GM13976 (cell line): ENCODE measurements around the gene BACH2.

Experiments used
- DNase-seq: peaks from one replicate; pipeline ENCODE4 v3.0.0; 2012; ENCODE audit warnings: low spot score
- CTCF ChIP-seq: IDR thresholded peaks from 2 replicates; pipeline ENCODE4 v1.5.1; 2012; ENCODE audit warnings: borderline replicate concordance, mild to moderate bottlenecking; ENCODE audit not compliant: insufficient read depth; ENCODE audit errors: extremely low read depth, missing control alignments, control extremely low read depth
- in situ Hi-C: fragments of 300-500 bp; cut with MboI; formaldehyde crosslinking; loops from one replicate; pipeline ENCODE4 v1.12.0; 2022; ENCODE audit warnings: low sequenced_read_pairs, mixed read lengths, inconsistent platforms; ENCODE audit not compliant: unreplicated experiment

BACH2 gene

GRCh38 chr6:90146921-90147649 lies 149.6 kb downstream of the BACH2 start:
- no peak for DNase-seq
- in situ Hi-C loops, result no loop called here
- no peak for TF ChIP-seq CTCF

- in situ Hi-C loops, result no loop called here
- TF ChIP-seq CTCF, result no peak
- no peak for DNase-seq
Observed at GRCh38 chr6:90146024-90146423, 150.6 kb downstream of the BACH2 start.

- in situ Hi-C loops, result no loop called here
- no peak for TF ChIP-seq CTCF
- DNase-seq, result no peak
Observed at GRCh38 chr6:90144928-90145555, 151.6 kb downstream of the BACH2 start.

GRCh38 chr6:90144396-90144795 lies 152.2 kb downstream of the BACH2 start:
- DNase-seq, result peak; percentile 12
- in situ Hi-C loops, result no loop called here
- TF ChIP-seq CTCF, result no peak

GRCh38 chr6:90140683-90141082 lies 156.0 kb downstream of the BACH2 start:
- no peak for TF ChIP-seq CTCF
- in situ Hi-C loops, result no loop called here
- no peak for DNase-seq

GRCh38 chr6:90139272-90139817 lies 157.3 kb downstream of the BACH2 start:
- no peak for DNase-seq
- no peak for TF ChIP-seq CTCF
- in situ Hi-C loops, result no loop called here
